HEK293T (cell line): Measurements from ENCODE around the gene IMP4.

ENCODE experiments used
- FOXM1 ChIP-seq: fragments of 450-650 bp; IDR thresholded peaks from 2 replicates; pipeline ENCODE4 v1.6.1; 2017; ENCODE audit warnings: mild to moderate bottlenecking, borderline replicate concordance
- NFRKB ChIP-seq: fragments of 450-650 bp; IDR thresholded peaks from 2 replicates; pipeline ENCODE4 v1.6.1; 2016; ENCODE audit warnings: mild to moderate bottlenecking, moderate library complexity
- TARDBP ChIP-seq: fragments of 450-650 bp; IDR thresholded peaks from 2 replicates; pipeline ENCODE4 v1.6.1; 2016

- TF ChIP-seq NFRKB (no peak), TARDBP (no peak), FOXM1 (no peak)
These were observed 31.2 kb downstream of the IMP4 start for GRCh38 chr2:130373808-130374365.
